Testis (tissue), 3 donors: ENCODE measurements around the gene COL5A1. TPM values are rescaled to one million over a fixed set of nuclear protein-coding genes. Genes with fewer than 3 reads are reported as not detected.
A peak's percentile ranks its signal among the peaks of the same experiment; 100 is the strongest.

ENCODE experiments used
- DNase-seq: peaks from one replicate; pipeline ENCODE4 v3.0.0-alpha.2; 2019
- H3K27ac ChIP-seq, 2 donors: fragments of 200-600 bp; sonication (generic); one replicate each; pipeline ENCODE4 v1.5.1; 2019
- H3K27me3 ChIP-seq: fragments of 200-600 bp; sonication (generic); one replicate; pipeline ENCODE4 v1.5.1; 2019
- H3K36me3 ChIP-seq: fragments of 200-600 bp; sonication (generic); one replicate; pipeline ENCODE4 v1.5.1; 2017; ENCODE audit warnings: low read depth; ENCODE audit errors: missing control alignments
- H3K4me1 ChIP-seq: fragments of 200-600 bp; sonication (generic); one replicate; pipeline ENCODE4 v1.5.1; 2019
- H3K4me3 ChIP-seq, 2 donors: fragments of 200-600 bp; sonication (generic); one replicate each; pipeline ENCODE4 v1.5.1; 2017 to 2019
- H3K9me3 ChIP-seq: fragments of 200-600 bp; sonication (generic); one replicate; pipeline ENCODE4 v1.5.1; 2017
- POLR2A ChIP-seq: fragments of 450-650 bp; IDR thresholded peaks from one replicate; pipeline ENCODE4 v1.6.1; 2017; ENCODE audit warnings: antibody characterized with exemption, mild to moderate bottlenecking, moderate library complexity
- WGBS, 2 donors: methylation state at CpG; one replicate each; pipeline ENCODE4 v1.1.5; 2018; 5-methylcytosine and 5-hydroxymethylcytosine counted together
- intact Hi-C: fragments of 100-400 bp; cut with DNase I; formaldehyde crosslinking; loops from one replicate; pipeline ENCODE4 v1.15.1; 2023; ENCODE audit warnings: low total_unique reads
- polyA plus RNA-seq: library from polyadenylated mRNA; stranded (reverse); fragments of 350-450 nt; fragmentation: Illumina TruSeq; extraction: RNeasy Lipid Tissue Mini Kit (QIAGEN cat#74804); gene quantifications from one replicate; pipeline ENCODE4 v1.2.3, GENCODE V29; 2014; ENCODE audit warnings: low read depth, low replicate concordance; ENCODE audit not compliant: insufficient read depth
- total RNA-seq, 2 donors: library from RNA; depleted of rRNA; stranded (reverse); fragments of >200 nt; gene quantifications; one replicate each; pipeline ENCODE4 v1.2.3, GENCODE V29; 2016
- TF ChIP-seq, protein P1 (sequence below), 3 experiments: fragments of 450-650 bp in 2 of 3; fragments of 200-600 bp in 1 of 3; sonication (generic) in 1 of 3; IDR thresholded peaks; one replicate each; pipeline ENCODE4 v1.5.1; 2016 to 2019; ENCODE audit warnings: antibody characterized with exemption in 3 of 3, mild to moderate bottlenecking in 2 of 3, moderate library complexity in 1 of 3

Gene COL5A1
- total and polyA plus RNA-seq, 3 donors from 2014 or later: 18.5 to 34.3 (median 20.8) TPM

DNA sequence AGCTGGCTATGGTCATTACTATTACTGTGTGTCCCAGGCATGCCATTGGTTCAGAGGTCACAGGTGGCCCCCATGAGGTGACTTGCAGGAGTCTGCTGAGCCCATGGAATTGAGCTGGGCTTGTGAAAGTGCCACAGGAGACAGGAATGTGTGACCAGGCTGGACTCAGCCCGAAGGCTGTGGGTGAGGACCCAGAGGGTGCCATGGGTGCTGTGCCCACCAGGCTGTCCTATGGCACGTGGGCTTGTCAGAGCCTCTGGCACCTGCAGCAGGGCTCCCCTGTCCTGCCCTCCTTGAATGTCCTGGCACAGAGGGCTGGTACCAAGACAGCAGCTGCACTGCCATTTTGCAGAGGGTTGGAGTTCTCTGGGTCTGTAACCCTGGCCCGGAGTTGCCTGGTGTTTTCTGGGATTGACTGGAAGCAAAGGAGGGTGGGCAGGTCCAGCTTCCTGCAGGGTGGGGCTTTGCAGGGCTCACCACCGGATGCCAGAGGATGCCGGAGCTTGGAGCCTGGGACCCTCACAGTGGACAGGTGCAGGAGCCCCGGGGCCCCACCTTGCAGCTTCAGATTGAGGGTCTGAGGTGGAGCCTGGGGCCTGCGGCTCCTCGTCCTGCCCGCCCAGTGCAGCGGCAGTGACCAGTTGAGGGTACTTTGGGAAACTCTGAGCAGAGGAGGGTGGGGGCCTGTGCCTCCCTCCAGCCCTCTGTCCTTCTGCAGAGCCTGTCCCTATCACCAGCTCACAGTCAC is 14.2 kb downstream of the COL5A1 start:
- Histone ChIP-seq H3K36me3 (no peaks in the 10 kb centered on the region), H3K4me3 (no peak overlapping the region), H3K4me1 (peaks cover 32% of the 10 kb centered on the region), H3K27ac (no peak overlapping the region), H3K27me3 (no peaks in the 10 kb centered on the region), H3K9me3 (no peaks in the 10 kb centered on the region)
- intact Hi-C loops: no loop called here
- TF ChIP-seq, protein P1, sequence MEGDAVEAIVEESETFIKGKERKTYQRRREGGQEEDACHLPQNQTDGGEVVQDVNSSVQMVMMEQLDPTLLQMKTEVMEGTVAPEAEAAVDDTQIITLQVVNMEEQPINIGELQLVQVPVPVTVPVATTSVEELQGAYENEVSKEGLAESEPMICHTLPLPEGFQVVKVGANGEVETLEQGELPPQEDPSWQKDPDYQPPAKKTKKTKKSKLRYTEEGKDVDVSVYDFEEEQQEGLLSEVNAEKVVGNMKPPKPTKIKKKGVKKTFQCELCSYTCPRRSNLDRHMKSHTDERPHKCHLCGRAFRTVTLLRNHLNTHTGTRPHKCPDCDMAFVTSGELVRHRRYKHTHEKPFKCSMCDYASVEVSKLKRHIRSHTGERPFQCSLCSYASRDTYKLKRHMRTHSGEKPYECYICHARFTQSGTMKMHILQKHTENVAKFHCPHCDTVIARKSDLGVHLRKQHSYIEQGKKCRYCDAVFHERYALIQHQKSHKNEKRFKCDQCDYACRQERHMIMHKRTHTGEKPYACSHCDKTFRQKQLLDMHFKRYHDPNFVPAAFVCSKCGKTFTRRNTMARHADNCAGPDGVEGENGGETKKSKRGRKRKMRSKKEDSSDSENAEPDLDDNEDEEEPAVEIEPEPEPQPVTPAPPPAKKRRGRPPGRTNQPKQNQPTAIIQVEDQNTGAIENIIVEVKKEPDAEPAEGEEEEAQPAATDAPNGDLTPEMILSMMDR (IDR thresholded peaks at IDR 0.05): no peak
- TF ChIP-seq POLR2A: no peak
- WGBS, 2 donors: 68 to 81% methylated on average over 7 to 10 of the region's 10 CpGs
- DNase-seq: no peak

DNA sequence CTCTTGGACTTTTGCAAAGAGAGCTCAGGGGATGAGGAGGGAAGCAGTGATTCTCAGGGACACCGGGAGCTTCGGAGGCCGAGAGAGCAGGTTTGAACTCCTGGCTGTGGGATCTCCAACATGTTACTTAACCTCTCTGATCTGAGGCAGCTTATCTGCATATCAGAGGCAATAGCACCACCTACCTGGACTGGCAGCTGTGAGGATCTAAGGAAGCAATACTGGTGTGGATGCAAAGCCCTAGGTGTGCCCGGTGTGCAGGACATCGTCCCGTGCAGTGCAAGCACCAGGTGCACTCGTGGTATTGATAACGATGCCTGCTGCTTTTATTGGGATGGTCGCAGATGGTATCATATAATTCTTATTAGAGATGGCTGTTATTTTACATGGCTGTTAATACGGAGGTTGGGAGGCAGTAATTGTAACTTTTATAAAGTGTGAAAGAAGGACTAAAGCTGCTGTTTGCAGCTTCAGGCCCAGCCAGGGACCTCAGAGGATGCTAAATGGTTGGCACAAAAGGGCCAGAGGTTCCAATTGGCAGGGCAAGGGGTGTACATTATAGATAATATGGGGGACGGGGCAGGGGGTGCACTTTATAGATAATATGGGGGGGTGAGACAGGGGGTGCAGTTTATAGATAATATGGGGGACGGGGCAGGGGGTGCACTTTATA is 14.9 kb downstream of the COL5A1 start:
- Histone ChIP-seq H3K36me3 (no peaks in the 10 kb centered on the region), H3K4me3 (no peak overlapping the region), H3K27ac (no peak overlapping the region), H3K27me3 (no peaks in the 10 kb centered on the region), H3K9me3 (no peaks in the 10 kb centered on the region), H3K4me1 (peaks cover 27% of the 10 kb centered on the region)
- DNase-seq: no peak
- intact Hi-C loops: no loop called here
- TF ChIP-seq, protein P1 (IDR thresholded peaks at IDR 0.05): no peak
- no peak for TF ChIP-seq POLR2A
- WGBS, 2 donors: 67 to 82% methylated on average over 9 to 12 of the region's 12 CpGs

DNA sequence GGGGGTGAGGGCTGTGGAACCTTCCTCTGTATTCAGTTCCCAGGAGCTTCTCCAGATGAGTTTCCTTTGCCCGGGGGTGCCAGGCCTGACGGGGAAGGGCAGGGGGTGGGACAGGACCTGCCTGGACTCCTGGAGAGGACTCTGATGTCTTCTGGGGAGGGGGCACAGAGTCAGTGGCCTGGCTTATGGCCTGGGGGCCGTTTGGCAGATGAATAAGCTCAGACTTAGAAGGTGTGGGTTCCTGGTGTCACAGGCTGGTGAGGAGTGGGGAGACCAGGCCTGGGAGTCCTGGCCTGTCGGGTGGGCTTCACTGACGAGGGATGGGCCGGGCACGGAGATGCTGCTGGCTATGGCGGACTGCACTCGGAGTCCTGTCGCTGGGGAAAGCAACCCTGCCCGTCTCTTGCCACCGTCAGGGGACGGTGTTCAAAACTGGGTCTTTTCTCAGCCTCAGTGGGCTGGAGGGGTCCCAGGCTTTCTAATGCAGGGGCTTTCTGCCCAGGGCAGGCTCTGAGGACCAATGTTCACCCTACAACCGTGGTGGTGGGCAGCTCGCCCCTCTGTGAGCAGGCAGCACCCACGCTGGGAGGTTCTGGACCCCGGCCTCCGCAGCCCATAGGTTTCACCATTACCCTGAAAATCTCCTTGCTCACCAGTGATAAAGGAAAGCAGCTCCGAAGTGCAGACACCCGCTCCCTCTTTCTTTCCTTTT is 16.2 kb downstream of the COL5A1 start:
- Histone ChIP-seq H3K4me1 (peaks cover 19% of the 10 kb centered on the region), H3K36me3 (no peaks in the 10 kb centered on the region), H3K4me3 (no peak overlapping the region), H3K27me3 (no peaks in the 10 kb centered on the region), H3K27ac (peak overlapping the region in 1 of 2 donors; percentile 45), H3K9me3 (no peaks in the 10 kb centered on the region)
- no peak for TF ChIP-seq POLR2A
- TF ChIP-seq, protein P1 (IDR thresholded peaks at IDR 0.05): no peak
- DNase-seq: no peak
- intact Hi-C loops: no loop called here
- 78 to 79% methylated on average over 15 to 20 of the region's 20 CpGs for WGBS, 2 donors

DNA sequence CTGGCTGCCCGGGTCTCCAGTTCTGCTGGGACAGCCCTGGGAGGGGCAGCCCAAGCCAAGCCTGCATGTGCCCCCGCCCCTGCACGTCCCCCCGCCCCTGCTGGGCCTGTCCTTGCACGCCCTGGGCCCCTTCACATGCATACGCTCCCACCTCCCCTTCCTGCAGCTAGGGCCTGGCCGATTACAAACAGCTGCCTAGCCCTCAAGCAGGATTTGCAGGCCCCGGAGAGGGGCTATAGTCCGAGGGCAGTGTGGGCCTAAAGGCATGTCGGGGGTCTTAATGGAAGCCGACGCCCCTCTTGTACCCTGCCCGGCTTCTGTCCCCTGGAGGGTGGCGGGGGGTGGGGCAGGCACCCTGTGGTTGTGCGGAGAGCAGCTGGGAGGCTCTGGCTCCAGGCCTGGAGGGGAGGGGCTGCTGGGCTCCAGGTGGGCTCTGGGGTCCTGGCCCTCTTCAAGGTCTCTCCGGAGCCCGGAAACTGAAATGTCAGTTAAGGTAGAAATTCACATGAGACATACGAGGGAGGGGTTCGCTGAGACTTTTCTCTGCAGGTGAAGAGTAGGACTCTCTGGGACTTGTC is 16.9 kb downstream of the COL5A1 start:
- no peak overlapping the region for H3K4me3 ChIP-seq
- intact Hi-C loops: no loop called here
- DNase-seq: no peak

More for the DNA sequence above, 16.9 kb downstream of the COL5A1 start:
- Histone ChIP-seq H3K27me3 (no peaks in the 10 kb centered on the region), H3K27ac (peak overlapping the region in 1 of 2 donors; percentile 45), H3K9me3 (no peaks in the 10 kb centered on the region), H3K36me3 (no peaks in the 10 kb centered on the region), H3K4me1 (peaks cover 14% of the 10 kb centered on the region)
- WGBS, 2 donors: 64 to 77% methylated on average over 15 to 19 of the region's 19 CpGs
- TF ChIP-seq POLR2A: no peak
- TF ChIP-seq, protein P1 (IDR thresholded peaks at IDR 0.05): no peak
